ENCODE measurements around the gene ERAP2.

DNA sequence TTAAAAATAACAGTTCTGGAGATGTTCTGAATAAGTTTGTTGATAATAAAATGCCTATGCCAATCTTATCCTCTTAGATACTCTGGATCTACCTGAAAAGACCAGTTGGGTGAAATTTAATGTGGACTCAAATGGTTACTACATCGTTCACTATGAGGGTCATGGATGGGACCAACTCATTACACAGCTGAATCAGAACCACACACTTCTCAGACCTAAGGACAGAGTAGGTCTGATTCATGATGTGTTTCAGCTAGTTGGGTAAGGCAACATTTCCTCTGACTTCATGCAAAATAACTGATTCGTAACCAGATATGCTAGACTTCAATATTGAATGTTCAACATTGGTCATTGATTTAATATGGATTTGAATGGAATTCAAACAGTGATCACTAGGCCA lies 27.0 kb downstream of the ERAP2 start:
- TF ChIP-seq POLR2A (IDR thresholded peaks at IDR 0.05): no peak
- no peak for TF ChIP-seq CTCF (IDR thresholded peaks at IDR 0.05)
